A204.1 (cell line): Measurements from ENCODE around the gene CRYGA.

Source experiments
- FAIRE-seq: peaks from 2 replicates; lab custom pipeline; 2012; peaks lifted over from hg19 to GRCh38; lab: Jason Lieb, UNC

The CRYGA gene

GRCh38 chr2:208163489-208163888, at the start of gene CRYGA:
TSS of gene CRYGA (minus strand) at chr2:208163589. CDS start at chr2:208163556, 33 bp downstream.
- FAIRE-seq = no peak

GRCh38 chr2:208210688-208211451, 47.5 kb upstream of the CRYGA start:
- FAIRE-seq = no peak

- no peak for FAIRE-seq
Measured at GRCh38 chr2:208208335-208209085, 45.1 kb upstream of the CRYGA start.

- no peak for FAIRE-seq
Measured at GRCh38 chr2:208207769-208208168, 44.4 kb upstream of the CRYGA start.

- FAIRE-seq = no peak
Measured at GRCh38 chr2:208204166-208204565, 40.8 kb upstream of the CRYGA start.

- FAIRE-seq = no peak
Measured at GRCh38 chr2:208195531-208195930, 32.1 kb upstream of the CRYGA start.

GRCh38 chr2:208192611-208193236, 29.3 kb upstream of the CRYGA start:
- FAIRE-seq = no peak

- no peak for FAIRE-seq
Measured at GRCh38 chr2:208189810-208190503, 26.6 kb upstream of the CRYGA start, which contains the start of gene C2orf80. TSS of gene C2orf80 (minus strand) at chr2:208190030. CDS start at chr2:208186986, 3,044 bp downstream.

- FAIRE-seq = no peak
Measured at GRCh38 chr2:208189069-208189809, 25.9 kb upstream of the CRYGA start.

- FAIRE-seq = no peak
Measured at GRCh38 chr2:208186893-208187292, 23.5 kb upstream of the CRYGA start.

- no peak for FAIRE-seq
Measured at GRCh38 chr2:208186465-208186864, 23.1 kb upstream of the CRYGA start.

- no peak for FAIRE-seq
Measured at GRCh38 chr2:208183972-208184705, 20.8 kb upstream of the CRYGA start.

- no peak for FAIRE-seq
Measured at GRCh38 chr2:208183526-208183925, 20.1 kb upstream of the CRYGA start.

GRCh38 chr2:208182835-208183234, 19.4 kb upstream of the CRYGA start:
- no peak for FAIRE-seq

- FAIRE-seq = no peak
Measured at GRCh38 chr2:208179028-208179609, 15.7 kb upstream of the CRYGA start.

- no peak for FAIRE-seq
Measured at GRCh38 chr2:208175840-208176153, 12.4 kb upstream of the CRYGA start.

GRCh38 chr2:208175069-208175839, 11.9 kb upstream of the CRYGA start:
- peak; percentile 91 for FAIRE-seq

GRCh38 chr2:208174144-208174543, 10.8 kb upstream of the CRYGA start:
- no peak for FAIRE-seq

- FAIRE-seq = no peak
Measured at GRCh38 chr2:208172125-208172524, 8.7 kb upstream of the CRYGA start.
